ENCODE data around the gene TP53BP1. TPM values are rescaled to one million over a fixed set of nuclear protein-coding genes. Genes with fewer than 3 reads are reported as not detected.

The TP53BP1 gene
- total and polyA plus RNA-seq, 9 donors, result 33.9 to 49.9 (median 46.1) TPM

DNA sequence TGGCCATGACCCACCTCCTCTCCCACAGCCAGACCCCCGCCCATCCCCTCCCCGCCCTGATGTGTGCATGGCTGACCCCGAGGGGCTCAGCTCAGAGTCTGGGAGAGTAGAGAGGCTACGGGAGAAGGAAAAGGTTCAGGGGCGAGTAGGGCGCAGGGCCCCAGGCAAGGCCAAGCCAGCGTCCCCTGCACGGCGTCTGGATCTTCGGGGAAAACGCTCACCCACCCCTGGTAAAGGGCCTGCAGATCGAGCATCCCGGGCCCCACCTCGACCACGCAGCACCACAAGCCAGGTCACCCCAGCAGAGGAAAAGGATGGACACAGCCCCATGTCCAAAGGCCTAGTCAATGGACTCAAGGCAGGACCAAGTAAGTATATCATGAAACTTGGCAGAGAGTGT lies 36.2 kb upstream of the TP53BP1 start:
- Histone ChIP-seq H3K4me3 (ENCODE audit: low read length) (no peak overlapping the region), H3K9me3 (replicated peaks; ENCODE audit: control insufficient read depth, low read depth, low read length) (no peaks in the 10 kb centered on the region), H3K27ac (ENCODE audit: low read length) (no peak overlapping the region), H3K27me3 (ENCODE audit: control insufficient read depth, insufficient read depth, low read length) (no peaks in the 10 kb centered on the region), H3K36me3 (ENCODE audit: control insufficient read depth, insufficient read depth, low read length) (peaks cover 52% of the 10 kb centered on the region), H3K4me1 (ENCODE audit: control insufficient read depth, insufficient read depth, low read length) (peaks cover 18% of the 10 kb centered on the region)
- DNase-seq, result no peak
- 97% methylated on average over 8 of the region's 15 CpGs for WGBS (ENCODE audit: insufficient coverage)

DNA sequence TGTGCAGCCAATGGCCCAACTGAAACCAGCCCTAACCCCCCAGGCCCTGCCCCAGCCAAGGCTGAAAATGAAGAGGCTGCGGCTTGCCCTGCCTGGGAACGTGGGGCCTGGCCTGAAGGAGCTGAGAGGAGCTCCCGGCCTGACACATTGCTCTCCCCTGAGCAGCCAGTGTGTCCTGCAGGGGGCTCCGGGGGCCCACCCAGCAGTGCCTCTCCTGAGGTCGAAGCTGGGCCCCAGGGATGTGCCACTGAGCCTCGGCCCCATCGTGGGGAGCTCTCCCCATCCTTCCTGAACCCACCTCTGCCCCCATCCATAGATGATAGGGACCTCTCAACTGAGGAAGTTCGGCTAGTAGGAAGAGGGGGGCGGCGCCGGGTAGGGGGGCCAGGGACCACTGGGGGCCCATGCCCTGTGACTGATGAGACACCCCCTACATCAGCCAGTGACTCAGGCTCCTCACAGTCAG lies 35.6 kb upstream of the TP53BP1 start:
- Histone ChIP-seq H3K36me3 (ENCODE audit: control insufficient read depth, insufficient read depth, low read length) (peaks cover 57% of the 10 kb centered on the region), H3K4me3 (ENCODE audit: low read length) (no peak overlapping the region), H3K27me3 (ENCODE audit: control insufficient read depth, insufficient read depth, low read length) (no peaks in the 10 kb centered on the region), H3K4me1 (ENCODE audit: control insufficient read depth, insufficient read depth, low read length) (peaks cover 18% of the 10 kb centered on the region), H3K9me3 (replicated peaks; ENCODE audit: control insufficient read depth, low read depth, low read length) (peaks cover 3% of the 10 kb centered on the region), H3K27ac (ENCODE audit: low read length) (no peak overlapping the region)
- 78% methylated on average over 4 of the region's 11 CpGs for WGBS (ENCODE audit: insufficient coverage)
- DNase-seq, result no peak

DNA sequence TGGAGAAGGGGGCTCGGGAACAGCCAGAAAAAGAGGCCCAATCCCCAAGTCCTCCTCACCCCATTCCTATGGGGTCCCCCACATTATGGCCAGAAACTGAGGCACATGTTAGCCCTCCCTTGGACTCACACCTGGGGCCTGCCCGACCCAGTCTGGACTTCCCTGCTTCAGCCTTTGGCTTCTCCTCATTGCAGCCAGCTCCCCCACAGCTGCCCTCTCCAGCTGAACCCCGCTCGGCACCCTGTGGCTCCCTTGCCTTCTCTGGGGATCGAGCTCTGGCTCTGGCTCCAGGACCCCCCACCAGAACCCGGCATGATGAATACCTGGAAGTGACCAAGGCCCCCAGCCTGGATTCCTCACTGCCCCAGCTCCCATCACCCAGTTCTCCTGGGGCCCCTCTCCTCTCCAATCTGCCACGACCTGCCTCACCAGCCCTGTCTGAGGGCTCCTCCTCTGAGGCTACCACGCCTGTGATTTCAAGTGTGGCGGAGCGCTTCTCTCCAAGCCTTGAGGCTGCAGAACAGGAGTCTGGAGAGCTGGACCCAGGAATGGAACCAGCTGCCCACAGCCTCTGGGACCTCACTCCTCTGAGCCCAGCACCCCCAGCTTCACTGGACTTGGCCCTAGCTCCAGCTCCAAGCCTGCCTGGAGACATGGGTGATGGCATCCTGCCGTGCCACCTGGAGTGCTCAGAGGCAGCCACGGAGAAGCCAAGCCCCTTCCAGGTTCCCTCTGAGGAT lies 35.0 kb upstream of the TP53BP1 start:
- peaks cover 6% of the 10 kb centered on the region for H3K9me3 ChIP-seq (replicated peaks; ENCODE audit: control insufficient read depth, low read depth, low read length)
- no peak for DNase-seq
- no peaks in the 10 kb centered on the region for H3K27me3 ChIP-seq (ENCODE audit: control insufficient read depth, insufficient read depth, low read length)
- no peak overlapping the region for H3K27ac ChIP-seq (ENCODE audit: low read length)
- H3K4me1 ChIP-seq (ENCODE audit: control insufficient read depth, insufficient read depth, low read length), result peaks cover 18% of the 10 kb centered on the region
- WGBS (ENCODE audit: insufficient coverage), result 90% methylated on average over 10 of the region's 12 CpGs
- peaks cover 63% of the 10 kb centered on the region for H3K36me3 ChIP-seq (ENCODE audit: control insufficient read depth, insufficient read depth, low read length)
- no peak overlapping the region for H3K4me3 ChIP-seq (ENCODE audit: low read length)

DNA sequence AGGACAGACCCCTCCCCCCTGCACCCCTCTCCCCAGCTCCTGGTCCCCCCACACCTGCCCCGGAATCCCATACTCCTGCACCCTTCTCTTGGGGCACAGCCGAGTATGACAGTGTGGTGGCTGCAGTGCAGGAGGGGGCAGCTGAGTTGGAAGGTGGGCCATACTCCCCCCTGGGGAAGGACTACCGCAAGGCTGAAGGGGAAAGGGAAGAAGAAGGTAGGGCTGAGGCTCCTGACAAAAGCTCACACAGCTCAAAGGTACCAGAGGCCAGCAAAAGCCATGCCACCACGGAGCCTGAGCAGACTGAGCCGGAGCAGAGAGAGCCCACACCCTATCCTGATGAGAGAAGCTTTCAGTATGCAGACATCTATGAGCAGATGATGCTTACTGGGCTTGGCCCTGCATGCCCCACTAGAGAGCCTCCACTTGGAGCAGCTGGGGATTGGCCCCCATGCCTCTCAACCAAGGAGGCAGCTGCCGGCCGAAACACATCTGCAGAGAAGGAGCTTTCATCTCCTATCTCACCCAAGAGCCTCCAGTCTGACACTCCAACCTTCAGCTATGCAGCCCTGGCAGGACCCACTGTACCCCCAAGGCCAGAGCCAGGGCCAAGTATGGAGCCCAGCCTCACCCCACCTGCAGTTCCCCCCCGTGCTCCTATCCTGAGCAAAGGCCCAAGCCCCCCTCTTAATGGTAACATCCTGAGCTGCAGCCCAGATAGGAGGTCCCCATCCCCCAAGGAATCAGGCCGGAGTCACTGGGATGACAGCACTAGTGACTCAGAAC lies 34.3 kb upstream of the TP53BP1 start:
- no peak overlapping the region for H3K4me3 ChIP-seq (ENCODE audit: low read length)
- no peaks in the 10 kb centered on the region for H3K27me3 ChIP-seq (ENCODE audit: control insufficient read depth, insufficient read depth, low read length)
- no peak overlapping the region for H3K27ac ChIP-seq (ENCODE audit: low read length)
- no peak for DNase-seq
- WGBS (ENCODE audit: insufficient coverage), result 69% methylated on average over 4 of the region's 9 CpGs
- peaks cover 18% of the 10 kb centered on the region for H3K4me1 ChIP-seq (ENCODE audit: control insufficient read depth, insufficient read depth, low read length)
- H3K36me3 ChIP-seq (ENCODE audit: control insufficient read depth, insufficient read depth, low read length), result peaks cover 71% of the 10 kb centered on the region
- H3K9me3 ChIP-seq (replicated peaks; ENCODE audit: control insufficient read depth, low read depth, low read length), result peaks cover 6% of the 10 kb centered on the region

DNA sequence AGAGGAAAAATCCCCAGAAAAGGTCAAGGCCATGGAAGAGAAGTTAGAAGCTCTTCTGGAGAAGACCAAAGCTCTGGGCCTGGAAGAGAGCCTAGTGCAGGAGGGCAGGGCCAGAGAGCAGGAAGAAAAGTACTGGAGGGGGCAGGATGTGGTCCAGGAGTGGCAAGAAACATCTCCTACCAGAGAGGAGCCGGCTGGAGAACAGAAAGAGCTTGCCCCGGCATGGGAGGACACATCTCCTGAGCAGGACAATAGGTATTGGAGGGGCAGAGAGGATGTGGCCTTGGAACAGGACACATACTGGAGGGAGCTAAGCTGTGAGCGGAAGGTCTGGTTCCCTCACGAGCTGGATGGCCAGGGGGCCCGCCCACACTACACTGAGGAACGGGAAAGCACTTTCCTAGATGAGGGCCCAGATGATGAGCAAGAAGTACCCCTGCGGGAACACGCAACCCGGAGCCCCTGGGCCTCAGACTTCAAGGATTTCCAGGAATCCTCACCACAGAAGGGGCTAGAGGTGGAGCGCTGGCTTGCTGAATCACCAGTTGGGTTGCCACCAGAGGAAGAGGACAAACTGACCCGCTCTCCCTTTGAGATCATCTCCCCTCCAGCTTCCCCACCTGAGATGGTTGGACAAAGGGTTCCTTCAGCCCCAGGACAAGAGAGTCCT lies 33.4 kb upstream of the TP53BP1 start:
- WGBS (ENCODE audit: insufficient coverage), result 84% methylated on average over 8 of the region's 11 CpGs
- H3K4me3 ChIP-seq (ENCODE audit: low read length), result no peak overlapping the region
- peaks cover 9% of the 10 kb centered on the region for H3K9me3 ChIP-seq (replicated peaks; ENCODE audit: control insufficient read depth, low read depth, low read length)
- no peak for DNase-seq
- H3K27me3 ChIP-seq (ENCODE audit: control insufficient read depth, insufficient read depth, low read length), result no peaks in the 10 kb centered on the region
- H3K36me3 ChIP-seq (ENCODE audit: control insufficient read depth, insufficient read depth, low read length), result peaks cover 79% of the 10 kb centered on the region
- H3K27ac ChIP-seq (ENCODE audit: low read length), result no peak overlapping the region
- peaks cover 13% of the 10 kb centered on the region for H3K4me1 ChIP-seq (ENCODE audit: control insufficient read depth, insufficient read depth, low read length)

DNA sequence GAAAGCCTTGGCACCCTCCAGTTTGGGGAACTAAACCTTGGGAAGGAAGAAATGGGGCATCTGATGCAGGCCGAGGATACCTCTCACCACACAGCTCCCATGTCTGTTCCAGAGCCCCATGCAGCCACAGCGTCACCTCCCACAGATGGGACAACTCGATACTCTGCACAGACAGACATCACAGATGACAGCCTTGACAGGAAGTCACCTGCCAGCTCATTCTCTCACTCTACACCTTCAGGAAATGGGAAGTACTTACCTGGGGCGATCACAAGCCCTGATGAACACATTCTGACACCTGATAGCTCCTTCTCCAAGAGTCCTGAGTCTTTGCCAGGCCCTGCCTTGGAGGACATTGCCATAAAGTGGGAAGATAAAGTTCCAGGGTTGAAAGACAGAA lies 32.2 kb upstream of the TP53BP1 start:
- WGBS (ENCODE audit: insufficient coverage), result 89% methylated on average over 2 of the region's 4 CpGs
- peaks cover 1% of the 10 kb centered on the region for H3K4me1 ChIP-seq (ENCODE audit: control insufficient read depth, insufficient read depth, low read length)
- H3K27ac ChIP-seq (ENCODE audit: low read length), result no peak overlapping the region
- peaks cover 90% of the 10 kb centered on the region for H3K36me3 ChIP-seq (ENCODE audit: control insufficient read depth, insufficient read depth, low read length)
- no peak for DNase-seq
- H3K9me3 ChIP-seq (replicated peaks; ENCODE audit: control insufficient read depth, low read depth, low read length), result peaks cover 11% of the 10 kb centered on the region
- no peak overlapping the region for H3K4me3 ChIP-seq (ENCODE audit: low read length)
- H3K27me3 ChIP-seq (ENCODE audit: control insufficient read depth, insufficient read depth, low read length), result no peaks in the 10 kb centered on the region

DNA sequence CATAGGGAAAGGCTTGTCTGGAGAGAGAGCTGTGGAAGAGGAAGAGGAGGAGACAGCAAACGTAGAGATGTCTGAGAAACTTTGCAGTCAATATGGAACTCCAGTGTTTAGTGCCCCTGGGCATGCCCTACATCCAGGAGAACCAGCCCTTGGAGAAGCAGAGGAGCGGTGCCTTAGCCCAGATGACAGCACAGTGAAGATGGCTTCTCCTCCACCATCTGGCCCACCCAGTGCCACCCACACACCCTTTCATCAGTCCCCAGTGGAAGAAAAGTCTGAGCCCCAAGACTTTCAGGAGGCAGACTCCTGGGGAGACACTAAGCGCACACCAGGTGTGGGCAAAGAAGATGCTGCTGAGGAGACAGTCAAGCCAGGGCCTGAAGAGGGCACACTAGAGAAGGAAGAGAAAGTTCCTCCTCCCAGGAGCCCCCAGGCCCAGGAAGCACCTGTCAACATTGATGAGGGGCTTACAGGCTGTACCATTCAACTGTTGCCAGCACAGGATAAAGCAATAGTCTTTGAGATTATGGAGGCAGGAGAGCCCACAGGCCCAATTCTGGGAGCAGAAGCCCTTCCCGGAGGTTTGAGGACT lies 31.4 kb upstream of the TP53BP1 start:
- Histone ChIP-seq H3K36me3 (ENCODE audit: control insufficient read depth, insufficient read depth, low read length) (peaks cover 88% of the 10 kb centered on the region), H3K4me1 (ENCODE audit: control insufficient read depth, insufficient read depth, low read length) (peaks cover 3% of the 10 kb centered on the region), H3K27me3 (ENCODE audit: control insufficient read depth, insufficient read depth, low read length) (no peaks in the 10 kb centered on the region), H3K9me3 (replicated peaks; ENCODE audit: control insufficient read depth, low read depth, low read length) (peaks cover 11% of the 10 kb centered on the region), H3K27ac (ENCODE audit: low read length) (no peak overlapping the region), H3K4me3 (ENCODE audit: low read length) (no peak overlapping the region)
- no peak for DNase-seq
- 83% methylated on average over 2 of the region's 4 CpGs for WGBS (ENCODE audit: insufficient coverage)

DNA sequence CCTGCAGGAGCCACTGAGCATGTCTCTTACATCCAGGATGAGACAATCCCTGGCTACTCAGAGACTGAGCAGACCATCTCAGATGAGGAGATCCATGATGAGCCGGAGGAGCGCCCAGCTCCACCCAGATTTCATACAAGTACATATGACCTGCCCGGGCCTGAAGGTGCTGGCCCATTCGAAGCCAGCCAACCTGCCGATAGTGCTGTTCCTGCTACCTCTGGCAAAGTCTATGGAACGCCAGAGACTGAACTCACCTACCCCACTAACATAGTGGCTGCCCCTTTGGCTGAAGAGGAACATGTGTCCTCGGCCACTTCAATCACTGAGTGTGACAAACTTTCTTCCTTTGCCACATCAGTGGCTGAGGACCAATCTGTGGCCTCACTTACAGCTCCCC lies 30.7 kb upstream of the TP53BP1 start:
- Histone ChIP-seq H3K36me3 (ENCODE audit: control insufficient read depth, insufficient read depth, low read length) (peaks cover 85% of the 10 kb centered on the region), H3K4me3 (ENCODE audit: low read length) (no peak overlapping the region), H3K4me1 (ENCODE audit: control insufficient read depth, insufficient read depth, low read length) (peaks cover 10% of the 10 kb centered on the region), H3K27me3 (ENCODE audit: control insufficient read depth, insufficient read depth, low read length) (no peaks in the 10 kb centered on the region), H3K9me3 (replicated peaks; ENCODE audit: control insufficient read depth, low read depth, low read length) (peaks cover 11% of the 10 kb centered on the region), H3K27ac (ENCODE audit: low read length) (no peak overlapping the region)
- DNase-seq, result no peak
- WGBS (ENCODE audit: insufficient coverage), result 86% methylated on average over 5 of the region's 7 CpGs

DNA sequence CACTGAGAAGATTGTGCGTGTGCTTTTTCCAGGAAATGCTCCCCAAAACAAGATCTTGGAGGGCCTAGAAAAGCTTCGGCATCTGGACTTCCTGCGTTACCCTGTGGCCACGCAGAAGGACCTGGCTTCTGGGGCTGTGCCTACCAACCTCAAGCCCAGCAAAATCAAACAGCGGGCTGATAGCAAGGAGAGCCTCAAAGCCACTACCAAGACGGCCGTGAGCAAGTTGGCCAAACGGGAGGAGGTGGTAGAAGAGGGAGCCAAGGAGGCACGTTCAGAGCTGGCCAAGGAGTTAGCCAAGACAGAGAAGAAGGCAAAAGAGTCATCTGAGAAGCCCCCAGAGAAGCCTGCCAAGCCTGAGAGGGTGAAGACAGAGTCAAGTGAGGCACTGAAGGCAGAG lies 29.3 kb upstream of the TP53BP1 start:
- peaks cover 73% of the 10 kb centered on the region for H3K36me3 ChIP-seq (ENCODE audit: control insufficient read depth, insufficient read depth, low read length)
- H3K27me3 ChIP-seq (ENCODE audit: control insufficient read depth, insufficient read depth, low read length), result no peaks in the 10 kb centered on the region
- no peak overlapping the region for H3K27ac ChIP-seq (ENCODE audit: low read length)
- peaks cover 21% of the 10 kb centered on the region for H3K4me1 ChIP-seq (ENCODE audit: control insufficient read depth, insufficient read depth, low read length)
- H3K4me3 ChIP-seq (ENCODE audit: low read length), result no peak overlapping the region
- H3K9me3 ChIP-seq (replicated peaks; ENCODE audit: control insufficient read depth, low read depth, low read length), result peaks cover 11% of the 10 kb centered on the region
- 78% methylated on average over 9 of the region's 9 CpGs for WGBS (ENCODE audit: insufficient coverage)
- DNase-seq, result no peak

DNA sequence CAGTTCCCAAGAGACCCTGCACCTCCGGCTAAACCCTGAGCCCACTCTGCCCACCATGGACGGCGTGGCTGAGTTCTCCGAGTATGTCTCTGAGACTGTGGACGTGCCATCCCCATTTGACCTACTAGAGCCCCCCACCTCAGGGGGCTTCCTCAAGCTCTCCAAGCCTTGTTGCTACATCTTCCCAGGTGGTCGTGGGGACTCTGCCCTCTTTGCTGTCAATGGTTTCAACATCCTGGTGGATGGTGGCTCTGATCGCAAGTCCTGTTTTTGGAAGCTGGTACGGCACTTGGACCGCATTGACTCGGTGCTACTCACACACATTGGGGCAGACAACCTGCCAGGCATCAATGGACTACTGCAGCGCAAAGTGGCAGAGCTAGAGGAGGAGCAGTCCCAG lies 28.5 kb upstream of the TP53BP1 start:
- Histone ChIP-seq H3K9me3 (replicated peaks; ENCODE audit: control insufficient read depth, low read depth, low read length) (peaks cover 11% of the 10 kb centered on the region), H3K4me3 (ENCODE audit: low read length) (no peak overlapping the region), H3K27ac (ENCODE audit: low read length) (no peak overlapping the region), H3K36me3 (ENCODE audit: control insufficient read depth, insufficient read depth, low read length) (peaks cover 69% of the 10 kb centered on the region), H3K27me3 (ENCODE audit: control insufficient read depth, insufficient read depth, low read length) (peaks cover 3% of the 10 kb centered on the region), H3K4me1 (ENCODE audit: control insufficient read depth, insufficient read depth, low read length) (peaks cover 29% of the 10 kb centered on the region)
- WGBS (ENCODE audit: insufficient coverage), result 96% methylated on average over 9 of the region's 11 CpGs
- no peak for DNase-seq
